ENCODE results near the gene PKD2L1. TPM values are rescaled to one million over a fixed set of nuclear protein-coding genes. Genes with fewer than 3 reads are reported as not detected.
"Not testable (repeated sequence)": the region's sequence is repeated elsewhere in the genome, so short reads cannot be mapped to it uniquely, and the experiment has no call there.

PKD2L1 gene
- total and polyA plus RNA-seq, 2 of the 8 experiments (the other 6 are each of a cell fraction or from before 2014, with no cell fraction given): 0.20 to 0.33 TPM

GRCh38 chr10:100374677-100375353 is 44.8 kb upstream of the PKD2L1 start:
- Histone ChIP-seq H3K4ac (replicated peaks; ENCODE audit: insufficient read length, low read depth, low read length) (peak overlapping the region; percentile 94), H3K23me2 (ENCODE audit: low read depth, low read length) (peaks cover 10% of the 10 kb centered on the region), H3K27ac (ENCODE audit: low read depth, low read length) (peak overlapping the region; percentile 90; the same call in 1 of the 2 replicates), H3K9ac (replicated peaks in 1 of 4; ENCODE audit: extremely low read depth in 1 of 4, low read depth in 3 of 4, low read length in 3 of 4) (peak overlapping the region in 2 of 4 experiments; percentile 84 to 91; a peak in 4 of 7 replicates), H4K5ac (ENCODE audit: insufficient read length, low read depth, low read length) (peak overlapping the region; percentile 97), H3K4me3 (ENCODE audit: extremely low read depth in 1 of 4, insufficient read depth in 2 of 4, low read depth in 3 of 4, low read length in 4 of 4) (peak overlapping the region; percentile 55 to 71 (median 66)), H2BK20ac (ENCODE audit: low read length) (peak overlapping the region; percentile 9; the same call in 1 of the 2 replicates), H3K79me2 (ENCODE audit: control insufficient read depth in 1 of 2, insufficient read depth in 2 of 2, low read length in 2 of 2) (peaks cover 0 to 25% of the 10 kb centered on the region in 2 experiments; a peak in 2 of 4 replicates), H3K56ac (replicated peaks; ENCODE audit: insufficient read length, low read depth, low read length) (peak overlapping the region; percentile 98), H3K4me1 (replicated peaks in 1 of 4; ENCODE audit: control insufficient read depth in 3 of 4, insufficient read depth in 4 of 4, low read length in 3 of 4) (peaks cover 8 to 25% (median 9%) of the 10 kb centered on the region in 4 experiments), H3K4me2 (ENCODE audit: insufficient read depth in 1 of 2, low read depth in 2 of 2, low read length in 2 of 2) (peak overlapping the region; percentile 71 to 73), H3K18ac (ENCODE audit: extremely low read depth, low read length) (peak overlapping the region; percentile 99), H4K91ac (replicated peaks; ENCODE audit: insufficient read length, low read length) (peak overlapping the region; percentile 98), H2BK120ac (replicated peaks; ENCODE audit: low read depth, low read length) (peak overlapping the region; percentile 43), H2BK12ac (ENCODE audit: low read depth, low read length) (peak overlapping the region; percentile 65; the same call in 1 of the 2 replicates)
- H3K9me3 ChIP-seq (ENCODE audit: insufficient read depth in 2 of 2, low read depth in 1 of 2, low read length in 1 of 2); H2AFZ ChIP-seq (ENCODE audit: low read length); FAIRE-seq; H2BK5ac ChIP-seq (ENCODE audit: low read depth, low read length); H4K8ac ChIP-seq (ENCODE audit: extremely low read depth, insufficient read depth, low read length); H3K79me1 ChIP-seq (ENCODE audit: low read depth, low read length); H3K23ac ChIP-seq (ENCODE audit: insufficient read length); H4K20me1 ChIP-seq (replicated peaks in 1 of 2; ENCODE audit: control insufficient read depth in 1 of 2, insufficient read depth in 2 of 2, low read length in 2 of 2); H3K14ac ChIP-seq (ENCODE audit: insufficient read length); H2AK5ac ChIP-seq (ENCODE audit: low read depth, low read length); H2BK15ac ChIP-seq (ENCODE audit: low read length); H3K27me3 ChIP-seq (replicated peaks in 1 of 4; ENCODE audit: control insufficient read depth in 3 of 4, extremely low read depth in 1 of 4, insufficient read depth in 3 of 4, low read length in 3 of 4); DNase-seq (ENCODE audit: low read depth in 1 of 2, low spot score in 2 of 2); H3K36me3 ChIP-seq (ENCODE audit: control insufficient read depth in 2 of 4, insufficient read depth in 4 of 4, low read length in 3 of 4): not testable (repeated sequence)
- ChIA-PET CTCF (ENCODE audit: partially characterized antibody) (interaction anchor here (0.6 to 1.4 kb wide), 6 partner anchors 9 to 130 kb away, joined by 3 to 4 read pairs (median 3); no protein-coding TSS in a partner anchor), POLR2A (ENCODE audit: partially characterized antibody) (interaction anchor here (0.6 to 4.6 kb wide), 21 partner anchors 10 to 144 kb away, joined by 3 to 85 read pairs (median 6); partner anchors contain the start of genes CWF19L1, PKD2L1 and SCD)
- WGBS, 2 experiments (ENCODE audit: extremely low coverage in 1 of 2, insufficient coverage in 1 of 2, insufficient read length in 1 of 2, insufficient replicate concordance in 2 of 2, low coverage in 1 of 2, low lambda C conversion rate in 2 of 2, missing lambda C conversion rate in 1 of 2): 73% methylated on average over 7 of the region's 7 CpGs; no CpG with 5 or more reads in 1 of the 2 experiments

Data from H1 (cell line).